Progenitor cell of endocrine pancreas (in vitro differentiated cells): ENCODE data around the gene MRPL18. TPM values are rescaled to one million over a fixed set of nuclear protein-coding genes. Genes with fewer than 3 reads are reported as not detected.
"Not testable (repeated sequence)": the region's sequence is repeated elsewhere in the genome, so short reads cannot be mapped to it uniquely, and the experiment has no call there.

Experiments used
- DNase-seq: peaks from one replicate; pipeline ENCODE4 v3.0.0; 2021; ENCODE audit warnings: low spot score; ENCODE audit not compliant: unreplicated experiment
- H3K27ac Mint-ChIP-seq: 2 replicates; pipeline ENCODE4 v1.8.0; 2021; ENCODE audit warnings: mild to moderate bottlenecking, moderate library complexity, mixed read lengths
- H3K27me3 Mint-ChIP-seq: 2 replicates; pipeline ENCODE4 v1.8.0; 2021; ENCODE audit warnings: mixed read lengths
- H3K36me3 Mint-ChIP-seq: 2 replicates; pipeline ENCODE4 v1.8.0; 2022; ENCODE audit warnings: mixed read lengths; ENCODE audit not compliant: insufficient read depth
- H3K4me1 Mint-ChIP-seq: 2 replicates; pipeline ENCODE4 v1.8.0; 2021; ENCODE audit warnings: low read depth, mixed read lengths
- H3K4me3 Mint-ChIP-seq: 2 replicates; pipeline ENCODE4 v1.8.0; 2021; ENCODE audit warnings: low read depth, mild to moderate bottlenecking, moderate library complexity, mixed read lengths
- H3K9me3 Mint-ChIP-seq: 2 replicates; pipeline ENCODE4 v1.8.0; 2021; ENCODE audit warnings: low read depth, mixed read lengths
- total RNA-seq: library from RNA; stranded (reverse); gene quantifications from 2 replicates; pipeline ENCODE4 v1.2.1, GENCODE V29; 2021
- TF ChIP-seq, protein P1 (sequence below): fragments of 200-600 bp; sonication (generic); IDR thresholded peaks from one replicate; pipeline ENCODE4 v1.5.0; 2021; ENCODE audit warnings: antibody characterized with exemption, mild to moderate bottlenecking; ENCODE audit not compliant: unreplicated experiment

Gene MRPL18
- total RNA-seq, 1 donor from 2014 or later, result 45.0 TPM

DNA sequence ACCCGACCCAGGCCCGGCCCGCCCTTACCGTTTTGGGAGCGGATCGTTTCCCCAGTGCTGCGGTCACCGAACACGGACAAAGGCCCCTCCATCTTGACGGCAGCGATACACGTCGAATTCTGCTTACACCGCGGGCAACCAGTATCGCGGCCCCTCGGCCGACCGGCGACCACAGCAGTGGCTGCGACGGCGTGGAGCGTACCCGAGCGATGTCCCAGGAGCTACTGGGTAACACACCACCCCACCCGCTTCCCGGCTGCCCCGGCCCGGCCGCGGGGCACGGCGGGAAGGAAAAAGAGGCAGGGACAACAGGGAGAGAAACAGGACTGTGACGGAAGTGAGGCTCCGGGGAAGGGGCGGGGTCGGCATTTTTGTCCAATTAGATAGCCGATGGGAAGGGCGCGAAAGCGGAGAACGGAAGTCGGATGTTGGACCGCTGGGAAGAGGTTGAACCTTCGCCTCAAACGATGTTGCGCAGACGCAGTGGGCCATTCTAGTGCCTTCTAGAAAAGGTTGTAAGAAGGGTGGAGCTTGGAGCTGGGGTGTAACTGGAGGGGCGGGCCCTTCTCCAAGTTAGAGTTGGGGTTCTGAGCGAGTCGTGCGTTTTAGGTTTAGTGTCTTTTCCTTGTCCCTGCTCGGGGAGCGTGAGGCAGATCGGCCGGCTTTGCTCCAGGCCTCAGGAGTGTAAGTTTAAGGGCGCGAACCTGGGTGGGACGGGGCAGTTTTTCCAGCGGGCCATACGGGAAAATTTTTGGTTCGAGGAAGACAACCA lies 704 bp upstream of the MRPL18 start, which contains the start of gene TCP1:
TSS of gene TCP1 (minus strand) at position 226 of the 772 bp plus-strand sequence. CDS start at position 92, 134 bp downstream.
- TF ChIP-seq, protein P1, sequence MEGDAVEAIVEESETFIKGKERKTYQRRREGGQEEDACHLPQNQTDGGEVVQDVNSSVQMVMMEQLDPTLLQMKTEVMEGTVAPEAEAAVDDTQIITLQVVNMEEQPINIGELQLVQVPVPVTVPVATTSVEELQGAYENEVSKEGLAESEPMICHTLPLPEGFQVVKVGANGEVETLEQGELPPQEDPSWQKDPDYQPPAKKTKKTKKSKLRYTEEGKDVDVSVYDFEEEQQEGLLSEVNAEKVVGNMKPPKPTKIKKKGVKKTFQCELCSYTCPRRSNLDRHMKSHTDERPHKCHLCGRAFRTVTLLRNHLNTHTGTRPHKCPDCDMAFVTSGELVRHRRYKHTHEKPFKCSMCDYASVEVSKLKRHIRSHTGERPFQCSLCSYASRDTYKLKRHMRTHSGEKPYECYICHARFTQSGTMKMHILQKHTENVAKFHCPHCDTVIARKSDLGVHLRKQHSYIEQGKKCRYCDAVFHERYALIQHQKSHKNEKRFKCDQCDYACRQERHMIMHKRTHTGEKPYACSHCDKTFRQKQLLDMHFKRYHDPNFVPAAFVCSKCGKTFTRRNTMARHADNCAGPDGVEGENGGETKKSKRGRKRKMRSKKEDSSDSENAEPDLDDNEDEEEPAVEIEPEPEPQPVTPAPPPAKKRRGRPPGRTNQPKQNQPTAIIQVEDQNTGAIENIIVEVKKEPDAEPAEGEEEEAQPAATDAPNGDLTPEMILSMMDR, result no peak
- Mint-ChIP-seq H3K27me3 (no peaks in the 10 kb centered on the region), H3K9me3 (no peaks in the 10 kb centered on the region), H3K4me3 (peak within 1 kb of the TSS; percentile 99), H3K27ac (peak within 1 kb of the TSS; percentile 99), H3K4me1 (peaks cover 31% of the 10 kb centered on the region), H3K36me3 (peaks cover 24% of the 10 kb centered on the region)
- peak; percentile 93 for DNase-seq

DNA sequence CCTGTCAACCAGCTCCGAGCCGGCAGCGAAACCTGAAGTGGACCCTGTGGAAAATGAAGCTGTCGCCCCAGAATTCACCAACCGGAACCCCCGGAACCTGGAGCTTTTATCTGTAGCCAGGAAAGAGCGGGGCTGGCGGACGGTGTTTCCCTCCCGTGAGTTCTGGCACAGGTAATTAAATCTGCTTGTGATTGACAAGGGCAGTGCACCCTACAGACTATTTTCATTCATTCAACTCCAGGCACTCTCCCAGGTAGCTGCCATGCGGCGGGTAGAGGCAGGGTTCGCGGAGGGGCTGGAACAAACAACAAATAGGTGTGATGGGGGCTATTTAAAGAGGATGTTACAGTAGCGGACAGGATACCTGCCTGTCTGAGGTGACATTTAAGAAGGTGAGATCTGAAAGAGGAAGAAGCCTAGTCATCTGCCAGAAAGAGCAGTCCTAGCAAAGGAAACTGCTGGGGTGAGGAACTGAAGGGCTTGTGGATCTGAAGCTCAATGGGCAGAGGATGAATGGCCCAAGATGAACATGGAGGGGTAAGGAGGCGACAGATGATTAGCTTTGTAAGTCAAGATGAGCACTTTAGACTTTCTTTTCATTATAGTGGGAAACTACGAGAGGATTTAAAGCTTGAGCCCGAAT lies 810 bp downstream of the MRPL18 start:
- H3K27me3 Mint-ChIP-seq, result no peaks in the 10 kb centered on the region
- peaks cover 17% of the 10 kb centered on the region for H3K36me3 Mint-ChIP-seq
- TF ChIP-seq, protein P1, result no peak
- H3K4me1 Mint-ChIP-seq, result peaks cover 31% of the 10 kb centered on the region
- peak overlapping the region; percentile 99 for H3K4me3 Mint-ChIP-seq
- DNase-seq, result no peak
- no peaks in the 10 kb centered on the region for H3K9me3 Mint-ChIP-seq
- H3K27ac Mint-ChIP-seq, result peak overlapping the region; percentile 99

DNA sequence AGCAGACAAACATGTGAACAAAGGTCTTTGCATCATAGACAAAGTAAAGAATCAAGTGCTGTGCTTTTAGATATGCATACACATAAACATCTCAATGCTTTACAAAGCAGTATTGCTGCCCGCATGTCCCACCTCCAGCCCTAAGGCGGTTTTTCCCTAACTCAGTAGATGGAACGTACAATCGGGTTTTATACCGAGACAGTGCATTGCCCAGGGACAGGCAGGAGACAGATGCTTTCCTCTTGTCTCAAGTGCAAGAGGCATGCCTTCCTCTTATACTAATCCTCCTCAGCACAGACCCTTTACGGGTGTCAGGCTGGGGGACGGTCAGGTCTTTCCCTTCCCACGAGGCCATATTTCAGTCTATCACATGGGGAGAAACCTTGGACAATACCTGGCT lies 4.7 kb downstream of the MRPL18 start:
- not testable (repeated sequence) for H3K4me3 Mint-ChIP-seq, H3K27ac Mint-ChIP-seq, H3K9me3 Mint-ChIP-seq, H3K27me3 Mint-ChIP-seq, DNase-seq
- H3K36me3 Mint-ChIP-seq, result peaks cover 15% of the 10 kb centered on the region
- H3K4me1 Mint-ChIP-seq, result peaks cover 16% of the 10 kb centered on the region

DNA sequence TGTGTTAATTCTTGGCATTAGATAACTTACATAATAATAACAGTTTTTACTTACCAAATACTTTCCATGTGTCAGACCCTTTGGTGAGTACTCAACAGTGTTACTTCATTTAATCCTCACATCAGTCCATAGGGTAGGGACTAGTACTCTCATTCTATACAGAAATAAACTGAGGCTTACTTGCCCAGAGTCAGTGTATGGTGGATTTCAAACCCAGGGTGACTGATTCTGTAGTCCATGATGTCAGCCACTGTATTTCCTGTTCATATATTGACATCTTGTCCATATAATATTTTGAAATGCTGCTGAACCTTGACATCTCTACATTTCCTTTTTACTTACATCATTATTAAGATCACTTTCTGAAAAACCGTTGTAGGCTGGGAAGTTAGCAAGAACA lies 7.3 kb downstream of the MRPL18 start:
- Mint-ChIP-seq H3K36me3 (peaks cover 12% of the 10 kb centered on the region), H3K4me3 (no peak overlapping the region), H3K9me3 (no peaks in the 10 kb centered on the region), H3K27me3 (no peaks in the 10 kb centered on the region), H3K4me1 (peaks cover 2% of the 10 kb centered on the region), H3K27ac (no peak overlapping the region)
- TF ChIP-seq, protein P1, result no peak
- no peak for DNase-seq

DNA sequence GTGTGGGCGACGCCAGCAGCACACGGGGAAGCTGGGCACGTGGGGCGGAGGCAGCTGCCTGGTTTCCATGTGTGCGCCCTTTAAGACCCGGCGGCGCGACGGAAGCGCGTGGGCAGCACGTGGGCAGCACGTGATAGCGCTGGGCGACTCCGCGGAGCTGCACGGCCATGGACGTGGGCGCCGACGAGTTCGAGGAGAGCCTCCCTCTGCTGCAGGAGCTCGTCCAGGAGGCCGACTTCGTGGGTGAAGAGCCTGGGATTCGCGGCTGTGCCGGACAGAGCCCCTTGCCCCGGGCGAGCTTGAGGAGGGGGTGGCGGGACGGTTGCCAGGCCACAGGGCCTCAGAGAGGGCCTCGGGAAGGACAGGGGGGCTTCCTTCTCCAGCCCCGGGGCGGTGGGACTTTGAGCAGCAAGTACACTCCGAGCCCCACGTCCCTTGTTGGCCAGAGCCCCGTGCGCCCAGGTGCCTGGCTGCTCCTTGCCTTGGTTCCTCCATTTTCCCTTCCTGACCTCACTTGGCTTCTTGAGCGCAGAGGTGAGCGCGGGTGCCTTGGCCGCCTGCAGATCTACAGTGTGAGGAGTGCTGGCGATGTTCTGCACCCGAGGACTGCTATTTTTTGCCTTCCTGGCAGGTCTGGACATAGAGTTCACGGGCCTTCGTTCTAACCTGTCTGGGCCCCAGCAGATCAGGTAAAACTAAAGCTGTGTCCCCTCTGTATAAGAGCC lies 10.0 kb downstream of the MRPL18 start, which contains the start of gene PNLDC1:
TSS of gene PNLDC1 (plus strand) at position 136 of the 725 bp plus-strand sequence. CDS start at position 168, 32 bp downstream.
- Mint-ChIP-seq H3K4me3 (no peak within 1 kb of the TSS), H3K27me3 (peaks cover 8% of the 10 kb centered on the region), H3K9me3 (no peaks in the 10 kb centered on the region), H3K36me3 (peaks cover 9% of the 10 kb centered on the region), H3K27ac (peak within 1 kb of the TSS; percentile 49), H3K4me1 (no peaks in the 10 kb centered on the region)
- TF ChIP-seq, protein P1, result no peak
- no peak for DNase-seq
